RPMI7951 (cell line): Measurements from ENCODE around the gene GHRH. TPM values are rescaled to one million over a fixed set of nuclear protein-coding genes. Genes with fewer than 3 reads are reported as not detected.
A peak's percentile ranks its signal among the peaks of the same experiment; 100 is the strongest.

Source experiments
- DNase-seq: peaks from one replicate; pipeline ENCODE4 v3.0.0-alpha.2; 2012; ENCODE audit warnings: low read depth
- total RNA-seq: library from RNA; depleted of rRNA; stranded (reverse); fragments of >200 nt; shearing (Covaris generic); gene quantifications from 2 replicates; pipeline ENCODE4 v1.2.3, GENCODE V29; 2014; rRNA removed

Gene GHRH
- total RNA-seq = not detected in 2 replicates

- DNase-seq = no peak
Observed at GRCh38 chr20:37261714-37262113, at the start of gene GHRH. Gene GHRH (minus strand): TSS chr20:37261814. CDS start chr20:37256889, 4,925 bp downstream.

- DNase-seq = no peak
Observed at GRCh38 chr20:37310951-37311350, 49.3 kb upstream of the GHRH start.

GRCh38 chr20:37309936-37310590, 48.4 kb upstream of the GHRH start:
- DNase-seq = no peak

GRCh38 chr20:37309290-37309689, 47.7 kb upstream of the GHRH start:
- DNase-seq = no peak

- no peak for DNase-seq
Observed at GRCh38 chr20:37308086-37309050, 46.8 kb upstream of the GHRH start.

- DNase-seq = no peak
Observed at GRCh38 chr20:37305839-37306238, 44.2 kb upstream of the GHRH start.

GRCh38 chr20:37305079-37305478, 43.5 kb upstream of the GHRH start:
- DNase-seq = no peak

- no peak for DNase-seq
Observed at GRCh38 chr20:37303637-37304036, 42.0 kb upstream of the GHRH start.

- DNase-seq = no peak
Observed at GRCh38 chr20:37302981-37303380, 41.4 kb upstream of the GHRH start.

GRCh38 chr20:37301558-37301957, 39.9 kb upstream of the GHRH start:
- DNase-seq = no peak

- no peak for DNase-seq
Observed at GRCh38 chr20:37301120-37301519, 39.5 kb upstream of the GHRH start.

- no peak for DNase-seq
Observed at GRCh38 chr20:37299718-37300528, 38.3 kb upstream of the GHRH start.

GRCh38 chr20:37298190-37298939, 36.8 kb upstream of the GHRH start:
- DNase-seq = peak; percentile 49

GRCh38 chr20:37297066-37297736, 35.6 kb upstream of the GHRH start:
- peak; percentile 88 for DNase-seq

GRCh38 chr20:37296371-37296770, 34.8 kb upstream of the GHRH start:
- no peak for DNase-seq

- DNase-seq = no peak
Observed at GRCh38 chr20:37295595-37295994, 34.0 kb upstream of the GHRH start.

GRCh38 chr20:37295001-37295400, 33.4 kb upstream of the GHRH start:
- DNase-seq = peak; percentile 99

GRCh38 chr20:37294262-37294981, 32.8 kb upstream of the GHRH start:
- DNase-seq = peak; percentile 34

- no peak for DNase-seq
Observed at GRCh38 chr20:37293301-37293943, 31.8 kb upstream of the GHRH start.

GRCh38 chr20:37291724-37292126, 30.1 kb upstream of the GHRH start:
- DNase-seq = no peak
